HEK293 (cell line): ENCODE measurements around the gene FA2H.

Source experiments
- CTCF ChIA-PET: fragments of 350-600 bp; formaldehyde crosslinking; extraction: SDS; loops from one replicate; lab custom pipeline; 2021; ENCODE audit warnings: antibody characterized with exemption; lab: Yijun Ruan, JAX
- POLR2A ChIA-PET: fragments of 300-600 bp; formaldehyde crosslinking; extraction: SDS; loops from one replicate; lab custom pipeline; 2020; ENCODE audit warnings: antibody characterized with exemption, inconsistent platforms; lab: Yijun Ruan, JAX
- H3K27ac ChIP-seq: fragments of 200-500 bp; sonication (Bioruptor generic); 2 replicates; pipeline ENCODE4 v1.5.1; 2014; ENCODE audit warnings: low read depth, low read length, control low read depth, inconsistent platforms; ENCODE audit errors: extremely low read depth
- H3K36me3 ChIP-seq, 2 experiments: fragments of 200-500 bp in 1 of 2; sonication (Bioruptor generic) in 1 of 2; 1 replicate in 1 of 2; 2 replicates in 1 of 2; pipeline ENCODE4 v1.5.1; 2014 to 2017; ENCODE audit warnings: inconsistent platforms in 2 of 2, low read length in 2 of 2; ENCODE audit not compliant: control insufficient read depth in 2 of 2, insufficient read depth in 1 of 2
- H3K4me1 ChIP-seq: fragments of 200-500 bp; sonication (Bioruptor generic); 2 replicates; pipeline ENCODE4 v1.5.1; 2014; ENCODE audit warnings: mild to moderate bottlenecking, low read length, inconsistent platforms; ENCODE audit not compliant: control insufficient read depth, insufficient read depth
- H3K4me3 ChIP-seq: 2 replicates; pipeline ENCODE4 v1.5.1; 2011; ENCODE audit warnings: low read depth, mild to moderate bottlenecking, control low read depth, low read length, moderate library complexity
- H3K9me3 ChIP-seq: fragments of 200-500 bp; sonication (Bioruptor generic); 2 replicates; pipeline ENCODE4 v1.5.1; 2014; ENCODE audit warnings: low read depth, low read length, inconsistent platforms; ENCODE audit not compliant: control insufficient read depth, insufficient read depth
- IKZF3 ChIP-seq: fragments of 450-650 bp; IDR thresholded peaks from 2 replicates; pipeline ENCODE4 v1.5.0; 2018; ENCODE audit warnings: missing biosample characterization, mild to moderate bottlenecking, missing genetic modification characterization, moderate library complexity
- KLF1 ChIP-seq: fragments of 450-650 bp; formaldehyde crosslinking; IDR thresholded peaks from 2 replicates; pipeline ENCODE4 v1.5.1; 2016; ENCODE audit warnings: missing biosample characterization, missing genetic modification characterization
- PRDM10 ChIP-seq: fragments of 450-650 bp; formaldehyde crosslinking; IDR thresholded peaks from 2 replicates; pipeline ENCODE4 v1.5.1; 2016; ENCODE audit warnings: missing biosample characterization, missing genetic modification characterization
- TCF7L2 ChIP-seq: IDR thresholded peaks from 2 replicates; pipeline ENCODE4 v1.6.1; 2011; ENCODE audit warnings: low read depth, mild to moderate bottlenecking, inconsistent platforms, low read length, moderate library complexity, borderline replicate concordance
- ZBTB10 ChIP-seq: fragments of 450-650 bp; formaldehyde crosslinking; IDR thresholded peaks from 2 replicates; pipeline ENCODE4 v1.5.1; 2016; ENCODE audit warnings: missing biosample characterization, missing genetic modification characterization
- ZBTB20 ChIP-seq: fragments of 450-650 bp; formaldehyde crosslinking; IDR thresholded peaks from 2 replicates; pipeline ENCODE4 v1.5.1; 2016; ENCODE audit warnings: missing biosample characterization, missing genetic modification characterization
- ZFP3 ChIP-seq: fragments of 450-650 bp; formaldehyde crosslinking; IDR thresholded peaks from 2 replicates; pipeline ENCODE4 v1.5.1; 2016; ENCODE audit warnings: low read depth, missing biosample characterization, missing genetic modification characterization
- ZNF114 ChIP-seq: fragments of 450-650 bp; formaldehyde crosslinking; IDR thresholded peaks from 2 replicates; pipeline ENCODE4 v1.5.0; 2017; ENCODE audit warnings: missing biosample characterization, missing genetic modification characterization
- ZNF132 ChIP-seq: fragments of 450-650 bp; formaldehyde crosslinking; IDR thresholded peaks from 2 replicates; pipeline ENCODE4 v1.5.1; 2017; ENCODE audit warnings: missing biosample characterization, missing genetic modification characterization, borderline replicate concordance
- ZNF175 ChIP-seq: fragments of 450-650 bp; formaldehyde crosslinking; IDR thresholded peaks from 2 replicates; pipeline ENCODE4 v1.5.1; 2016; ENCODE audit warnings: missing biosample characterization, missing genetic modification characterization
- ZNF239 ChIP-seq: fragments of 450-650 bp; formaldehyde crosslinking; IDR thresholded peaks from 2 replicates; pipeline ENCODE4 v1.5.1; 2016; ENCODE audit warnings: missing biosample characterization, missing genetic modification characterization
- ZNF302 ChIP-seq: fragments of 450-650 bp; formaldehyde crosslinking; IDR thresholded peaks from 2 replicates; pipeline ENCODE4 v1.5.1; 2016; ENCODE audit warnings: missing biosample characterization, missing genetic modification characterization, low read depth
- ZNF341 ChIP-seq: fragments of 450-650 bp; formaldehyde crosslinking; IDR thresholded peaks from 2 replicates; pipeline ENCODE4; 2016; ENCODE audit warnings: low read depth, missing biosample characterization, missing genetic modification characterization
- ZNF521 ChIP-seq: fragments of 450-650 bp; formaldehyde crosslinking; IDR thresholded peaks from 2 replicates; pipeline ENCODE4 v1.5.1; 2017; ENCODE audit warnings: missing biosample characterization, mild to moderate bottlenecking, missing genetic modification characterization
- ZNF560 ChIP-seq: fragments of 450-650 bp; formaldehyde crosslinking; IDR thresholded peaks from 2 replicates; pipeline ENCODE4 v1.5.1; 2017; ENCODE audit warnings: missing biosample characterization, missing genetic modification characterization, borderline replicate concordance
- ZSCAN30 ChIP-seq: fragments of 450-650 bp; IDR thresholded peaks from 2 replicates; pipeline ENCODE4 v1.5.1; 2018; ENCODE audit warnings: missing biosample characterization, mild to moderate bottlenecking, missing genetic modification characterization, moderate library complexity

Gene FA2H

GRCh38 chr16:74732707-74733350 lies 41.8 kb downstream of the FA2H start:
- ChIA-PET CTCF (interaction anchor here (0.8 kb wide), 1 partner anchor 23 kb away, joined by 4 read pairs; no protein-coding TSS in a partner anchor), POLR2A (interaction anchor here (0.9 kb wide), 1 partner anchor 66 kb away, joined by 4 read pairs; the partner anchor contains the start of gene RFWD3)
- no peaks in the 10 kb centered on the region; the same call in 1 of the 2 replicates for H3K9me3 ChIP-seq
- no peaks in the 10 kb centered on the region for H3K36me3 ChIP-seq
- TF ChIP-seq ZFP3 (tag by site-specific recombination) = no peak
- no peak for TF ChIP-seq ZNF239 (tag by site-specific recombination)
- no peak for TF ChIP-seq ZBTB20 (tag by site-specific recombination)
- TF ChIP-seq ZNF114 = no peak
- TF ChIP-seq ZNF521 (tag by site-specific recombination) = no peak
- TF ChIP-seq ZBTB10 = no peak
- H3K4me1 ChIP-seq = no peaks in the 10 kb centered on the region
- no peak overlapping the region for H3K4me3 ChIP-seq
- H3K27ac ChIP-seq = no peak overlapping the region

- no peaks in the 10 kb centered on the region for H3K36me3 ChIP-seq
- H3K9me3 ChIP-seq = no peaks in the 10 kb centered on the region; the same call in 1 of the 2 replicates
- H3K4me1 ChIP-seq = no peaks in the 10 kb centered on the region
- POLR2A ChIA-PET = interaction anchor here (0.6 kb wide), 1 partner anchor 44 kb away, joined by 4 read pairs; no protein-coding TSS in a partner anchor
- TF ChIP-seq ZNF132 (tag by site-specific recombination) (no peak), IKZF3 (no peak), ZNF302 (no peak), ZNF560 (tag by site-specific recombination) (no peak), ZNF175 (tag by site-specific recombination) (no peak), TCF7L2 (no peak)
- CTCF ChIA-PET = interaction anchor here (0.6 to 2.4 kb wide), 3 partner anchors 23 to 173 kb away, joined by 3 to 12 read pairs (median 3); no protein-coding TSS in a partner anchor
- no peak overlapping the region for H3K4me3 ChIP-seq
- no peak overlapping the region for H3K27ac ChIP-seq
Measured at GRCh38 chr16:74731853-74732477, 42.7 kb downstream of the FA2H start.

GRCh38 chr16:74729783-74730683 lies 44.6 kb downstream of the FA2H start:
- Histone ChIP-seq H3K4me3 (no peak overlapping the region), H3K36me3 (no peaks in the 10 kb centered on the region), H3K27ac (no peak overlapping the region), H3K4me1 (no peaks in the 10 kb centered on the region), H3K9me3 (no peaks in the 10 kb centered on the region; the same call in 1 of the 2 replicates)
- ChIA-PET POLR2A (interaction anchor here (0.6 to 0.7 kb wide), 2 partner anchors 16 to 23 kb away, joined by 3 read pairs; no protein-coding TSS in a partner anchor), CTCF (interaction anchor here (2.4 kb wide), 1 partner anchor 132 kb away, joined by 12 read pairs; no protein-coding TSS in a partner anchor)
- peak; percentile 51 for TF ChIP-seq ZNF341 (tag by site-specific recombination)
- TF ChIP-seq ZSCAN30 (tag by site-specific recombination) = no peak
- TF ChIP-seq PRDM10 = peak; percentile 41; the same call in 1 of the 2 replicates
- peak; percentile 45 for TF ChIP-seq KLF1
